ENCODE results near the gene FOXL1.

DNA sequence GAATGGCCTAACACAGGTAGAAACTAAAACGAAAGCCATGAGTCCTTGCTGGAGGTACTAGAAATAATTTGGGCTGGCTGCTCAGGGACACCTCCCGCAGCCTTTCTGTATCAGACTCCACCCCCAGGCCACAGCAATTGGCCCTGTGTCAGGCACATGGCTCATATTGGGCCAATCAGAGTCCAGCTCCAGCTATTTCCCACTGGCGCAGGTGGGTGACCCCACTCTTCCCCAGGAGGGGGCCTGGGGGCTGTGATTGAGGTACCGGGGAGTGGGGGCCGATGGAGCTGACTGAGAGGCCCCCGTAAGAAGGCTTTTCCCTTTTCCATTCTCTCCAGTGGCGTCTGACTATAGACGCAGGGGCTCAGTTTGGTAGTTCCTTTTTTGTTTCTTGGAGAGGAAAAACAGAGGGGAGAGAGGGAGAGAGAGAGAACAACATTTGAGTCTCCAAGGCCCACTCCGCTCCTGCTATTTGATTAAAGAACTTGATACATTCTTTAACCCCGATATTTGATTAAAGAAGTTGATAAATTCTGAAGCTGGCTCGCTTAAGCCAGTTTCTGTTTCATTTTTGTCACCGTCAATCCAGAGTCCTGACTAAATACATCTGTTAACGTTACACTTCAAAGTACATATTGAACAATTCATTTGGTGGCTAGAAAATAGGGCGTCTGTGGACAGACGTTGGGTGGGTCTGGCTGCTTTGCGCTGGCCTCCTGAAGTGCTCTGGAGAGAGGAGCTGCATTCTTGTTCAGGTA is 26.3 kb downstream of the FOXL1 start:
- TF ChIP-seq CTCF (IDR thresholded peaks at IDR 0.05; ENCODE audit: insufficient read depth, low read length, poor library complexity, severe bottlenecking) (no peak), EZH2phosphoT487 (conservative IDR thresholded peaks at IDR 0.05; ENCODE audit: low read length) (no peak)
